HG03039 (cell line): Measurements from ENCODE around the gene FAM181B.
"Not testable (repeated sequence)": the region's sequence is repeated elsewhere in the genome, so short reads cannot be mapped to it uniquely, and the experiment has no call there.

ENCODE experiments used
- ATAC-seq: cut with Tn5 transposase; IDR thresholded peaks from one replicate; pipeline ENCODE4 v1.9.1; 2021; ENCODE audit warnings: mild to moderate bottlenecking, moderate library complexity; ENCODE audit not compliant: unreplicated experiment

The FAM181B gene

GRCh38 chr11:82732734-82733443 lies 775 bp downstream of the FAM181B start:
- no peak for ATAC-seq

- ATAC-seq: no peak
Measured at GRCh38 chr11:82732348-82732733, 1.3 kb downstream of the FAM181B start.

- no peak for ATAC-seq
Measured at GRCh38 chr11:82731691-82732277, 1.9 kb downstream of the FAM181B start.

GRCh38 chr11:82730754-82731153 lies 2.9 kb downstream of the FAM181B start:
- no peak for ATAC-seq

GRCh38 chr11:82730286-82730685 lies 3.4 kb downstream of the FAM181B start:
- no peak for ATAC-seq

- ATAC-seq: no peak
Measured at GRCh38 chr11:82724026-82724425, 9.6 kb downstream of the FAM181B start.

- ATAC-seq: no peak
Measured at GRCh38 chr11:82722231-82722630, 11.4 kb downstream of the FAM181B start.

- ATAC-seq: no peak
Measured at GRCh38 chr11:82720267-82721065, 13.2 kb downstream of the FAM181B start.

GRCh38 chr11:82719361-82720105 lies 14.1 kb downstream of the FAM181B start:
- ATAC-seq: no peak

GRCh38 chr11:82718821-82719220 lies 14.8 kb downstream of the FAM181B start:
- no peak for ATAC-seq

GRCh38 chr11:82718307-82718706 lies 15.4 kb downstream of the FAM181B start:
- no peak for ATAC-seq

- ATAC-seq: no peak
Measured at GRCh38 chr11:82714346-82715174, 19.1 kb downstream of the FAM181B start.

GRCh38 chr11:82711648-82712047 lies 22.0 kb downstream of the FAM181B start:
- no peak for ATAC-seq

- no peak for ATAC-seq
Measured at GRCh38 chr11:82703796-82704195, 29.9 kb downstream of the FAM181B start.

GRCh38 chr11:82703226-82703625 lies 30.4 kb downstream of the FAM181B start:
- no peak for ATAC-seq

GRCh38 chr11:82701847-82702520 lies 31.7 kb downstream of the FAM181B start:
- no peak for ATAC-seq

- no peak for ATAC-seq
Measured at GRCh38 chr11:82698576-82699352, 34.9 kb downstream of the FAM181B start.

GRCh38 chr11:82692981-82693380 lies 40.7 kb downstream of the FAM181B start:
- ATAC-seq: no peak

- ATAC-seq: not testable (repeated sequence)
Measured at GRCh38 chr11:82689347-82689746, 44.3 kb downstream of the FAM181B start.
